Stimulated activated CD4-positive, alpha-beta T cell treated with anti-CD3 and anti-CD28 coated beads, Interleukin-15, amount 100 ng/mL, for 48 hours (primary cell): Measurements from ENCODE around the gene GRK1.

ENCODE experiments used
- DNase-seq, 2 donors: peaks; one replicate each; pipeline ENCODE4 v3.0.0-alpha.2; 2020; ENCODE audit warnings: low read depth in 2 of 2

GRK1 gene

DNA sequence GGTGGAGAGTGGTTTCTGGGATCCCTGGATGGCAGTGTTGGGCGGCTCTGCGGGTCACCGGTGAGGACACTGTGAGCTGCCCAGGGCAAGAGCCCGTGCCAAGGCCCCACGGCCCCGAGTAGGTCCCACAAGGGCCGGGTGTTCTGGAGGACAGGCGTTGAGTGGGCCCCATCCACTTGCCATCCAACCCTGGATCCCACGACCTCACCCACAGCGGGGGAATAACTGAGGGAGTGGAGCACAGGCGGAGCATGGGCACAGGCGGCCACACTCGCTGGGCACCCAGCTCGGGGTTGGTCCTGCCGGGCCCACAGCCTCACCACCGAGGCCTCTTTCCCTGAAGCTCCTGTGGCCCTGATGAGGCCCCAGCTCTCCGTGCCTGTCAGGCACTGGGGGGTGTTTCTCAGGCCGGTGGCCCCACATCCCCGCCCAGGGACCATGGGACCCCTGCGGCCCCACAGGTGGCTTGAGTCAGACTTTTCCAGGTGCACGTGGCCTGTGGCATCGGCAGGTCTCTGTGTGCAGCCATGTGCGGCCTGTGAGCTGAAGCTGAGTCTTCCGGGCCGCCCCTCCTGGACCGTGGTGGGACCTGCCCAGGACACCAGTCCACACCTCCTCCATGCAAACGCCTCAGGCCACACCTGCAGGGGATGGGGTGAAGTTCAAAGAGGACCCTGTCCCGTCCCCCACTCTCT lies 108.6 kb downstream of the GRK1 start:
- no peak for DNase-seq

DNA sequence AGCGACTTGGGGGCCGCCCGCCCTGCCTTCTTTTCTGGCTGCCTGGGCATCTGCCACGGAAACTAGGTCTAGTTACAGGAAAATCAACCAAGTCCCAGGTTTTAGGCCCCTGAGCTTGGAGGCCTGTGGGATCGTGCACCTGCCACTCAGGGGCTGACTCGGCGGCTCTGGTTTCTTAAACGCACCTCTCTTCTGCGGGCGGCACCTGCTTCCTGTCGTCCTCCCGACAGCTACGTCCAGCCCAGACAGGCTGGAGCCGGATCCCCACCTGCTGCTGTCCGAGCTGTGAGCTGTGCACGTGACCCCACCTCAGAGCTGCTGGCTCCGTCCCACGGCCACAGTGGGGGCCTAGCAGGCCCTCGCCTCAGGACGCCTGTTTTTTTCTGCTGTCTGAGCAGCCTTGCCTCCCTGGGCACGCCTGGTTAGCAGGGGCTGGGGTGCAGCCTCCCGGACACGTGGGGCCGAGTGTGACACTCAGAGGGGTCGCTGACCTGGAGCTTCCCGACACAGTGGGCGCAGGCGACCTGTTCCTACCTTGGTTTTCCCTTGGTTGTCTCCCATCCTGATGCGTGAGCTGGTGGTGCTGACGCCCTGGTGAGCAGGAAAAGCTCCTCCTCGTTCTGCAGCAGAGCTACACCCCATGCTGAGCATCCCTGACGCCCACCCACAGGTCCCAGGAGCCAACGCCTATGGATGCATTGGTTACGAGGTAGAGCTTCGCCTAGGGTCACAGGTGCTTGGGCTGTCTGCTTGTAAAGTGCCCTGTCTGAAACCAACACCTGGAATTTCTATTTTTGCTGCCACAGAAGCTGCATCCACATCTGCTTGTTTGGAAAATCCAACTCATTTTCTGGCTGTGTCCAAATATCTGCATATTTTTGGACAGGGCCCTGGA lies 109.5 kb downstream of the GRK1 start:
- DNase-seq = no peak

- DNase-seq = no peak
Measured at GRCh38 chr13:113777311-113778260, 110.6 kb downstream of the GRK1 start.

GRCh38 chr13:113781571-113781970 lies 114.6 kb downstream of the GRK1 start:
- no peak for DNase-seq

DNA sequence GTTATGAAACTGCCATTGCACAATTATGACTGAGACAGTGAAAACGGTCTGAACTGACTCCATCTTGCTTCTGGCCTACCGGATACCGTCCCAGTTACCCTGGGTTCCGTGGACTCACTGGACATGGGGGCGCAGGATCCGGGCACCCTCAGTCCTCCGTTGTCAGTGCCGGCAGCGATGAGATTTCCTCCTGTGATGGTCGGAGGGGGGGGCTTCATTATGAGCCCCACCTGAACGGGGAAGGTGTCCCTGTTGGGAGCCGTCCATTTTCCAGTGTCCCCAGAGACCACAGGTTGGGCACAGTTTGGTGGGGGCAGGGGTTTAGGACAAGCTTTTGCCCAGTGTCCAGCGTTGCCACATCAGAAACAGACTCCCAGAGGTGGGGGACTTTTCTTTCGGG lies 115.5 kb downstream of the GRK1 start:
- no peak for DNase-seq

- DNase-seq = no peak
Measured at GRCh38 chr13:113783200-113783881, 116.3 kb downstream of the GRK1 start.

- DNase-seq = no peak
Measured at GRCh38 chr13:113783966-113784644, 117.1 kb downstream of the GRK1 start.

DNA sequence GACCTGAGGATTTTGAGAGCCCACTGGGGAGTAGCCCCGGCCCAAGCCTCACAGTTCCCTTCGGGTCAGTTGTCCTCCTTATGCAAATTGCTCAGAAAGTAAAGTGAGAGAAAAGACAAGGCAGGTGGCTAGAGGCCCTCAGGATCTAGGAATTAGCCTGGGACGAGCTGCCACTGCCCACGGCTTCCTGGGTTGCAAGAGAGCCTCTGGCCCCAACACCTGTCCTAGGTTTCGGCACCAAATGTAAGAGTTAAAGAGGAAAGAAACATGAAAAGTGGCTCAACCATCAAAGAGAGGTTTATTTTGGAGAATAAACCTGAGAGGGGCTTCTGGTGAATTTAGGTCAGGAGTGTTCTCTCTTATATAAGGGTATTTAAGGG lies 117.6 kb downstream of the GRK1 start:
- DNase-seq = no peak

GRCh38 chr13:113785051-113786010 lies 118.3 kb downstream of the GRK1 start:
- peak in 1 of 2 donors; percentile 10 for DNase-seq

DNA sequence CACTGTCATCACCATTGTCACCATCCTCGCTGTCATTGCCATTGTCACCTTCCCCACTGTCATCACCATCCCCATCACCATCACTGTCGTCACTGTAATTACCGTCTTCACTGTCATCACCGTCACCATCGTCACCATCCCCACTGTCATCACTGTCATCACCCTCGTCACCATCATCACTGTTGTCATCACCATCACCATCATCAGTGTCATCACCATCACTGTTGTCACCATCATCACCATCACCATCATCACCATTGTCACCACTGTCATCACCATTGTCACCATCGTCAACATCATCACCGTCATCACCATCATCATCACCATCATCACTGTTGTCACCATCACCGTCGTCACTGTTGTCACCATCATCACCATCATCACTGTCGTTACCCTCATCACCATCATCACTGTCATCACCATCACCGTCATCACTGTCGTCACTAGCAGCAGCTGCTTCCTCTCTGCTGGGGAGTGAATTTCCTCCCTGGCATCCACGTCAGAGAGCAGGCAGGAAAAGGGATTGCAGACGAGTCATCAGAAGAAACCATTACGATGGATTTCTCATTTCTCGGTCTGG lies 119.3 kb downstream of the GRK1 start:
- DNase-seq = no peak
